ENCODE results near the gene CRAT.

The CRAT gene

DNA sequence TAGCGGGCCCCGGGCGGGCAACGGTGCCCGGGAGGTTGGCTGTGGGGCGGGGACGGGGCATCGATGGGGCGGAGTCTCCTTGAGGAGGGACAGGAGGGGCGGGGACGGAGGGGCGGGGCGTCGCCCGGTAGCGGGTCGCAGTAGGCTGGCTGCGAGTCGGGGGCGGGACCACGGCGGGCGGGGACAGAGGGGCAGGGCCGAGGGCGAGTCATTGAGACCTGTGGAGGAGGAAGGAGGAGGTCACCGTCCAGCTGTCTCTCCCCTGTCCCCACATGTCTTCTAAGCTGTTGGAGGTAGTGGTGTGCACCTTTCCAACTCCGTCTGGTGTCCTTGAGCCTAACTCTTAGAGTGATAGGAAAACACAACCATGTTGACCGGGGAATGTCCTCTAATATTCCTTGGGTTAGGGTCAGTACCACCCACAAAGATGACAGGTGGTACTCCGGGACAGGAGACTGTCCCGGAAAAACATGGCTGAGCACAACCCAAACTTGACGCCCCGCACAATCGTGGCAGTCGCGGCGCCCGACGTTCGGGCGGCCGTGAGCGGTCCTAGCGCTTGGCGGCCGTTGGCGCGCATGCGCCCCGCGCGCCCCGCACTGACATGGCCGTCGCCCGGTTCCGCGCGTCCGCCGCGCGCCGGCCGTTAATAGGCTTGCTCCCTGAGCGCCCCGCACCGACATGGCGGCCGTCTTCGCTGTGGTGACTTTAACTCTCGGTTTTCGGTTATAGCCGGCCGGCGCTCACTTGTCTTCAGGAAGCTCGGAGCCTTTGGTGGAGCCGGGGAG is at the start of gene CRAT, which contains the start of gene PTPA:
CRAT (minus strand) TSS at position 54 of the 788 bp plus-strand sequence. CDS start 284 bp downstream, outside the sequence.
PTPA (plus strand) TSS at position 676 of the 788 bp plus-strand sequence. CDS start 186 bp downstream, outside the sequence.
- peak; percentile 67 for DNase-seq (ENCODE audit: low read depth, low spot score)

DNA sequence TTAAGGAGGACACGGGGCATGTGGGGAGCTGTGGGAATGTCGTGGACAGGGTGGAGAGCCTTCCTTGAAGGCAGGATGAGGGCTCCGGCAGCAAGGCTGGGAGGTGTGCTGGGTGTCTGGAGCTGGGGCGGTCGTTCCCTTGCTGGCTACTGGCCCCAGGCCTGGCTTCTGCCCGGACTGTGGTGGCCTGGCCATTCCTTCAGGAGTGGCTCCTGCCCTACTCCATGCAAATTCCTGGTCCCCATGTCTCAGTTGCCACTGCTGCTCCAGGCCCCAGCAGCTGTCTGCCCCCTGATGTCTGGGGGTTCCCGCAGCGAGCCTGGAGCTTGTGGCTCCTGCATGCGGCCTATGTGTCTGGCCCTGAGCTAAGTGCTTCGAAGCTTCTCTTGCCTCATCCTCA is 45.6 kb upstream of the CRAT start:
- no peak for DNase-seq (ENCODE audit: low read depth, low spot score)

DNA sequence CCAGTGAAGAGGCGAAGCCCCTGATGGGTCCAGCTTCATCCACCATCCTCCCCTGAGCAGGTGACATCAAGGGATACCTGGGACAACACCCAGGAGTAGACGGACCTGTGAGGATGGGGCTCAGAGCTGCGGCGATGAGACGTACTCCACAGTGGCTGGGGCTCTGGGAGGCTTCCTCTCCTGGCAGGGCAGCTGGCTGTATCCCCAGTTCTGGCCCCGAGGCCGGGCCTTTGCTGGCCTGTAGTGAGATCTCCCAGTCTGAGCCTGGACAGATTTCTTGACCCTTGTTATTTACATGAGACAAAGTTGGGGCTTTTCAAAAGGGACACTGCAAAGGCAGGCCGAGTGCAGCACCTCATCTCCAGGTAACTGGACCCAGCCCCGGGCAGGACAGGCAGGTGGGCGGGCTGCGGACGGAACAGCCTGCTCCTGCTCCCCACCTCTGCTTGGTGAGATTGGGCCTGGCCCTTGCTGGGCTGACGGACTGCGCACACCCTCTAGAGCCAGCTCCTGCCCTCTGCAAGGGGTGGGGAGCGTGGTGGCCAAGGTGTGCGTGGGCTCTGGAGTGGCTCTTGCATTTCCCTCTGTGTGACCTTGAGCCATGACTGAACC is 44.4 kb upstream of the CRAT start:
- DNase-seq (ENCODE audit: low read depth, low spot score) = no peak

DNA sequence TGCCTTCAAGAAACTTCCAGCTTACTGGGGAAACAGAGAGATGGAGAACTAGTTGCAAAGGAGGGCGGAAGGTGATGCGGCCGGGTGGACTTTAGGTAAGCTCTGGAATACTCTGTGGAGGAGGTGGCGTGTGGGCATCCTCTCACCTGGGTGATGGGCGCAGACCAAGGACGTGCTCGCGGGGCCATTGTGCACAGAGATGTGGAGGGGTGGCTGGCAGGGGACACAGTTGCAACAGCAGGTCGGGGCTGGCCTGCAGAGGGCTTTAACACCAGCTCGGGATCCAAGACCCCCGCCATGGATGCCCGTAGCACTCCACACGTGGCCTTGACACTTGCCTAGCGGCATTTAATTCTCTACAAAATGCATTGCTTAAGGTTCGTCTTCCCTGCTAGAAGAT is 40.9 kb upstream of the CRAT start:
- no peak for DNase-seq (ENCODE audit: low read depth, low spot score)

DNA sequence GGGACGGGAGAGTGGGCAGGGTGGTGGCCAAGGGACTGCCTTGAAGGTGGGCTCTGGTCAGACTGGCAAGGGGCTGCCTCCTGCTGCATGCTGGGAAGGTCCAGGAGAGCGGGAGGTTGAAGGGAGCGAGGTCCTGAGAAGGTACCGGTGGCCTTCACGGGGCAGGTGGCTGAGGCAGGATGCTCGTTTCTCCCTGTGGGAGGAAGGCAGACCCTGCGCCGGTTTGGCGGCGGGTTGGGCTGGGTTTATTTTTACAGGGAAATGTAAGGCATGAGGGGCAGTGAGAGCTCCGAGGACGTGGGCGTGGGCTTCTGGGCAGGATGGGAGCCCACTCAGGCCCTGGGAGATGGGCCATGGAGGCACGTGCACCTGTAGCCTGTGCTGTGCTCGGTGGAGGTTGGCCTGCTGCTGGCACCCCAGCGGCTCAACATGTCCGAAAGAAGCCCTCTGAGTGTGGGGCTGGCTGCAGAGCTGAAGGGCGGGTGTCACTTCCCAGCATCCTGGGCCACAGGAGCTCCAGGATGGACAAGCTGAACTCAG is 40.1 kb upstream of the CRAT start:
- no peak for DNase-seq (ENCODE audit: low read depth, low spot score)

DNA sequence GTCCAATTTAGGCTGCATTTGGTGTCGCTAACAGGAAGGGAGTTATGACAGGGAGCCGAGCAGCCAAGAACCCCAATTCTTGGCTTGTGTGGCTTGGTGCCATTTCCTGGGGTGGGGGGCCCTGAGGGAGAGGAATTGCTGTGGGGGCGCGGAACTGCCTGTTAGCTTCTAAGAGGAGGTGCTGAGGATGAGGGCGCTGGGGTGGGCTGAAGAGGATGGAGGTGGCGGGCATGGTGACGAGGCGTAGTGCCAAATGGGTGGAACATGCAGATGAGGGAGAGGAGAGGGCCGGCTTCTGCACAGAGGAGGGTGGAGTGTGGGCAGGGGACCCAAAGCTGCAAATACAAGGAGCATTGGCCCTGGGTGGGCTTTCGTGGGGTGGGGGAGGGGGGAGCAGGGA is 39.5 kb upstream of the CRAT start:
- no peak for DNase-seq (ENCODE audit: low read depth, low spot score)

DNA sequence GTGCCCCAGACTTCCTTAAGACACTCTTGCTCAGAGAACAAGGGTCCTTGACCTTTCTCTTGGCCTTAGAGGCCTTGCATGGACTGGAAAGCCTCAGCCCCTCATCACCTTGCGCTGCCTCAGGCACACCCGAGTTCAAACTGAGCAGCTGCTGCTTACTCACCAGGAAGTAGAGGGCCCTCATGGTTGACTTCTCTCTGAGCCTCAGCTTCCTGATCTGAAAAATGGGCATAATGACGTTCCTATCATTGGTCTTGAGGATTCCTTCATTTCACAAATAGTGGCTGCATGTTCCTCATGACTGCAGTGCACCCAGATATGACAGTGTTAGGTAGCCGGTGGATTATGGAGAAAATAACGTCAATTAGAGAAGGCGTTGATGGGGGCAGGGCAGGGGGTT is 38.8 kb upstream of the CRAT start:
- DNase-seq (ENCODE audit: low read depth, low spot score) = no peak

DNA sequence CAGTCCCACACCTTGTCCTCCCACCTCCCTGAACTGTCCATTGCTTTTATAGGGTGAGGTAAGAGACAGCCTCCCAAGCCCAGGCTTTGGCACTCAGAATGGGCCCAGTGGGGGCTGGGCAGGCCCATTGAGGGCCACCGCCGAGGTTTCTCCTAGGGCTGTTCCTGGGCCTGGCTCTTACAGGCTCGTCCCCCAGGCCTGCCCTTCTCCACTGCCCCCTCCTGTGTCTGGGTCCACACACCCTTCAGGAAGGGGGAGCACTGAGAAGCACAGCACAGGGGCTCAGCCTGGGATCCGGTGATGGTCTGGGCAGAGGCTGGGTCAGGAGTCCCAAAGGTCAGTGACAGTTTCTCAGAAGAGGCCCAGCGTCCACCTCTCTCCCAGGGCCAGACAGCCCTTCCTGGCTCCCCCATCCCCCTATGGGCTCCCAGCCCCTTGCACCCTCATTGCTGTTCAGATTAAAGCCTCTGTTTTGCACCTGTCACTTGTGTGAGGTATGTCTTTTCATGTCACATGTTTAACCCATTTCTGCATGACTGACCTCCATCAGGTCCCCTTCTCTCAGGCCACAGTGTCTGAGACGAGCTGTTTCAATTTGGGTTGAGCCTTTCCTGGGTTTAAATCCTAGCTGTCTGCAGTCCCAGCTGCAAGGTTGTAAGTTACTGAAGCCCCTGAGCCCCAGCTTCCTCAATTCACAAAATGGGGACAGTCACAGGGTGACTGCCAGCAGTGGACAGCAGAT is 38.0 kb upstream of the CRAT start:
- DNase-seq (ENCODE audit: low read depth, low spot score) = no peak

DNA sequence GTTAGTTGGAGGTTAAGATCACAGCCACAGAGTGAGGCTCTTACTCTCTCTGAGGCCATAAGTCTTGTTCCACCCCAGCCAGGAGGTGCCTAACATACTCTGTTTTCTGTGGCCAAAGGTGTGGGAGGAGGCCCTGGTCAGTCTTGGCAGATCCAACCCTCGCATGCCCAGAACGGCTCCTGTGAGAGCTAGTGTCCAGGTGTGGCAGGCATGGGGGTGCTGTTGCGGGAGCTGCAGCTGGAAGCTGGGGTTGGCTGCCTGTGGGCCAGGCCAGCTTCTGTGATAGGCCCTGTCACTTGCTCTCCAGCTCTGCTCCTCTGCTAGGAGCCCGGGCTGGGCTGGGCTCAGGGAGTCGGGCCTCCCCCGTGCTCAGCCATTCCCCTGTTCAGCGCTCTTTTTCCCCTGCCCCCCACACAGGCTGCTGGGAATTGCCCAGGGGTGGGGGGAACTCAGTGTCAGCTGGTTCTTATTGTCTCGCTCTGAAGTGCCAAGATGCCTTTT is 35.9 kb upstream of the CRAT start:
- no peak for DNase-seq (ENCODE audit: low read depth, low spot score)

DNA sequence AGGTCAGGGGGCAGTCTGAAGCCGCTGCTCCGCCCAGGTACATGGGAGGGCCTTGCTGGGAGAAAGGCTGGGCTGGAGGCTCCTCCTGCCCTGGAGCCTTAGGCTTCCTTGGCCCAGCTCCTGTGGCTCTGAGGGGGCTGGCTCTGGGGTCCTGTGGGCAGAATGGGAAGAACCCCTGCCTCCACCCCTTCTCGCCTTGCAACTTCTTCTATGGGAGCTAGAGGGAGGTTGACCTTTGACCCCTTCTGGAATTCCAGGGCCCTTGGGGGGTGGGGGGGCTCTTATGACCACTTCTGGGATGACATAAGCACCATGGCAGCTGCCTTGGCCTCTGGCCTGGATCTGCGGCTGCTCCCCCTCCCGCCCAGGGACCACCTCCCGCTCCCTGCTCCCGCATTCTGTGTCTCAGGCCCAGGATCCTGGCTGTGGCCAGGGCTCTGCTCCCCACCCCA is 35.3 kb upstream of the CRAT start:
- peak; percentile 78 for DNase-seq (ENCODE audit: low read depth, low spot score)

DNA sequence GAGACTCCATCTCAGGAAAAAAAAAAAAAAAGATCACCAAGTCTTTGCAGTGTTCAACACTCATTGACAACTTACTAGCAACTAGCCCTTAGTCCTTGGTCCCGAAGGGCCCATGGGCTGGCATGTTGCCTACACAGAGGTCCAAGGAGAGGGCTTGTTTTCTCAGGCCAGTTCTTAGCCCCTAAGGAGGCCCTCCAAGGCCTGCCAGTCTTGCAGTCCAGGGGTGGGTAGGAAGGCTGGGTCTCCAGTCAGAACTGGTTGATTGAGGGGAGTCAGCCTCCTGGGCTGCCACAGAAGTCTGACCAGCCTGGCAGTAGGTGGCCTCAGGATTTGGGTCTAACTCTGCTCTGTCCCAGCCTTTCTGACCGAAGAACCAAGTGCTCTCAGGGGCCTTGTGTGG is 34.7 kb upstream of the CRAT start:
- no peak for DNase-seq (ENCODE audit: low read depth, low spot score)

DNA sequence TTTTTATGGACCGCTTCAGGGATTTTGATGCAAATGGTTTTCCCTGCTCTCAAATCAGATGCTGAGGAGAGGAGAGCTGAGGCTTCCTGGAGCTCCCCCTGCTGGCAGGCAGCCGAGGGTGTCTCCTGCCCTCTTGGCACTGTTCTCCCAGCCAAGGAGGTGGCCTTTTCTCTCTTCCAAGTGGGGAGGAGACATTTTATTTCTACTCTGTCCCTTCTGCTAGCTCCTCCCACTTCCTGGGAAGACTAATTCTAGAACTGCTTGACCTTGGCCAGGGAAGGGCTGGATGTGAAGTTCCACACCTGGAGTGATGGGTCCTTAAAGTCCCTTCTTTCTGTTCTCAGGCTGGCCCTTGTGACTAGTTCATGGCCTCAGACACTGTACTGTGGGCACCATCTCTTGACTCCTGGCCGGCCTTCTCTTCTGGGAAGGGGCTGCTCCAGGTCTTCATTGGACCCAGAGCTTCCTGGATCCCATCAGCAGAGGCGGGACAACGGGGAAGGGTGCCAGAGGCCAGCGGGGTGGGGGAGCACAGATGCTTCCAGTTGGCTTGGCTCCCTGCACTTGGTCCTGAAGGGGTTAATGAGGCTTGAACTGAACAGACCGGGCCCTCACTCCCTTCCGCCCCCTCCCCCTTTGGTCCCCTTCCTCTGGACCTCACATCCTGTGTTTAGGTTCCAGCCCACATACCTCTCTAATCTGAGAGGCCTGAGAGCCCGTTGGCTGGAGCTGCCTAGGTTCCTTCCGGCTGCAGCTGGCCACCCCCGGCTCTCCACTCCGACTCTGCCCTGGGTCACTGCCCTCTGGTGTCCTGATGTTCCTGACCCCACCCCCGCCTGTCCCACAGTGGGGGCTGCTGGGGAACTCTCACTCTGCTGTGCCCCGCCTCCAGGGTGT is 32.7 kb upstream of the CRAT start:
- DNase-seq (ENCODE audit: low read depth, low spot score) = no peak

DNA sequence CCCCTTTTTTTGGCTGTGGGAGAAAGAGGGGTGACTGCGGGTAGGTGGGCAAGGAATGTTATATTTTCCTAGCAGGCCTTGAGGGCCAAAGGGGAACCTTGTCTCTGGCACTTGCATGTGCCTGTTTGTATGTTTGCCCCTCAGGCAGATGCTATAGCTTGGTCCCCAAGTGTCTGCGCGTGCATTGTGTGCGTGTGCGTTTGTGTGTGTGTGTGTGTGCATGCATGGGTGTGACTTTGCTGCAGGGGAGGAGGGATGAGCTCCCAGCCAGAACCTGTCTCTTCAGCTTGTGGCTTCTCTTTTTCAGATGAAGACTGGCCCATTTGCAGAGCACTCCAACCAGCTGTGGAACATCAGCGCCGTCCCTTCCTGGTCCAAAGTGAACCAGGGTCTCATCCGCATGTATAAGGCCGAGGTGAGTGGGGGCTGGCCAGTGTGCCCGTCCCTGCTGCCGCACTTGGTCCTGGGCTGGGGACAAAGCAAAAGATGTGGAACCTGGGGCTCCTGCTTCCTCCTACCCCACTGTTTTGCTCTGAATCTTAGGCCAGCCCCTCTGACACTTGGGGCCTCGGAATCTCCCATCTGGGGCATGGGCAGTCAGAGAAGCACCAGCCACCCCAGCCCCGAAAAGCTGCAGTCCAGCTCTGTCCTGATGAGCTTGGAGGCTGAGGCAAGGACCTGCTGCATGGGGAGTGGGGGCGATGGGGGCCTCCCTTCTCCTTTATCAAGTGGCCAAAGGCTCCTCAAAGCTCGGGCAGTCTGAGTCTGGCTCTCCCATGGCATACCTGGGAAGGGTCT is 31.7 kb upstream of the CRAT start:
- DNase-seq (ENCODE audit: low read depth, low spot score) = no peak

DNA sequence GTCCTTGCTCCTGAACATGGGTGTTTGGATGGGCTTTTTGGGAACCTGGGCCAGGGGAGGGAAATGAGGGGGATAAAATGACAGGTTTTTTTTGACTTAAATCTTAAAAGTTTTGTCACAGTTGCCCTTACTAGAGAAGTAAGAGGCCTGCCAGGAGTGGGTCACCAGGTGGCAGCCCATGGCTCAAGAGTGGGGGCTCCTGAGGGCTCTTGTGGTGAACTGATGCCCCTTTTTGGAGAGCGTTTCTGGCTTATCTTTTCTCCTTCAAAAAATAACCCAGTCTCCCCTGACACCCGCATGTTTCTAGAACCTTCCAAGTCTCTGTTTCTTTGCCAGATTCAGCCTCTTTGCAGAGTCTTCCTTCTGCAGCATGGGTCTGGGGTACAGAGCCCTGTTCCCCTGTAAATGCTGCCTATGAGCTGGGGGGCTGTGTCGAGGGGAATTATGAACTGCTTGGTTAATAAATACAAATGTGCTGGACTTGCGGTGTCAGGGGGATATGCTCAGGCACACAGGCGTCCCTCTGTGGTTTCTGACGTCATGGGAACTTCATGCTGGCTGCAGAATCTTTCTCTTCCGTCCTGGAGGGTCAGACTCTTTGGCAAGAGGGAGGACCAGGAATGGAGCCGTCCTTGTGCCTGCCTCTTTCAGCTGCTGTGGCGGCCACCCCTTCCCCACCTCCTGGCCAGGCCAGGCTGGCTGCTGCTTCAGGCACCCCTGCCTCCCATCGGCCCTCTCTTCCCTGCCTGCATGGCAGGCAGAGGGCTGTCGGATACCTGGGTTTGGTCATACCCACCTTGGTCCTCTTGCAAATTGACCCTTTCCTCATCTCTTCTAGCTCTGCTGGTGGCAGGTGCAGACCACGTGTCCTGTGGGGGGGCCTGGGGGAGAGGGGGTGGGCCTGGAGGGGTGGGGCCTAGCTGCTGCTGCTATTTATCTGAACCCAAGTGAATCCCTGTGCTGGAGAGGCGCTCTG is 30.8 kb upstream of the CRAT start:
- no peak for DNase-seq (ENCODE audit: low read depth, low spot score)

DNA sequence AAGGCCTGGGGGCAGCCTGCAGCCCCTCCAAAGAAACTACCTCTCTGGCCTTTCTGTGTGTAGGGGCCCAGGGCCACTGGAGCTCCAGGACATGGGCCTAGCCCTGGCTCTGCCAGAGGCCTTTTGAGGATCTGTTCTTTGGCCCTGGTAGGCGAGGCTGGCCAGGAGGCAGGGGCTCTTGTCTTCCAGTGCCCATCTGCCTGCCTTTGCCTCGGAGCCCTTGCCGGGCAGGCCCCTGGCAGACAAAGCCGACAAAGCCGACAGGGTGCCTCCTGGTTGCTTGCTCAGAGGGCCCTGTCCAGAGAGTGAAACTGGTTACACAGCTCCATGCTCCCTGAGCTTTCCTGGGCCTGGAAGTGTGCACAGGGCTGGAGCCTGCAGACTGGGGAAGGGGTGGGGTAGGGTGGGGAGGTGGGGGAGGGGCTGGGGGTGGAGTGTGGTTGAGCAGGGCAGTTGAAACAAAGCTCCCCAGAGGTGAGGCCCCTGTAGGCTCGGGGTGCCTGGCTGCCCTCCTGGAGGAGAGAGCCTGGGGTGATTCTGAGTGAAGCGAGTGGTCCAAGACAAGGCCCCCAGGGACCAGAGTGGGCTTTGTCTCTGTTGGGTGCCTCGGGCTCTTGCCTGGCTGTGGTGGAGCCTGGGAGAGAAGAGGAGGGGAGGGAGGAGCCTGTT is 29.9 kb upstream of the CRAT start:
- no peak for DNase-seq (ENCODE audit: low read depth, low spot score)

DNA sequence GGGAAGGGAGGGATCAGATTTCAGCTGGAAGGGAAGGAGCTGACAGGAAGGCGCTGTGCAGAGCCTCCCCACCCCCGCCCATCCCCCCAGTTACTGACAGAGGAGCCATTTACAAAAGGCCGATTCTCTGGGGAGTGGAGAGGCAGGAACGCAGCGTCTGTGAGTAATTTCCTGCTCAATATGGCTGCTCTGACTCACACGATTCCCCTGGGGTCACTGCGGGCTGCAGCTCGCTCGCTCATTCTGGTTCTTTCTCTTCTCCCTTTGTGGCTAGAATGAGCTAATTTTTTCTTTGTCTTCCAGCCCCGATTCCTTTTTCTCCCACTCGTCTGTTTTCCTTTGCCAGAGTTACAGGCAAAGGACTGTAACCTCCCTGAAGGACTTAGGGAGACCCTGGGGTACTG is 29.4 kb upstream of the CRAT start:
- DNase-seq (ENCODE audit: low read depth, low spot score) = peak; percentile 98

DNA sequence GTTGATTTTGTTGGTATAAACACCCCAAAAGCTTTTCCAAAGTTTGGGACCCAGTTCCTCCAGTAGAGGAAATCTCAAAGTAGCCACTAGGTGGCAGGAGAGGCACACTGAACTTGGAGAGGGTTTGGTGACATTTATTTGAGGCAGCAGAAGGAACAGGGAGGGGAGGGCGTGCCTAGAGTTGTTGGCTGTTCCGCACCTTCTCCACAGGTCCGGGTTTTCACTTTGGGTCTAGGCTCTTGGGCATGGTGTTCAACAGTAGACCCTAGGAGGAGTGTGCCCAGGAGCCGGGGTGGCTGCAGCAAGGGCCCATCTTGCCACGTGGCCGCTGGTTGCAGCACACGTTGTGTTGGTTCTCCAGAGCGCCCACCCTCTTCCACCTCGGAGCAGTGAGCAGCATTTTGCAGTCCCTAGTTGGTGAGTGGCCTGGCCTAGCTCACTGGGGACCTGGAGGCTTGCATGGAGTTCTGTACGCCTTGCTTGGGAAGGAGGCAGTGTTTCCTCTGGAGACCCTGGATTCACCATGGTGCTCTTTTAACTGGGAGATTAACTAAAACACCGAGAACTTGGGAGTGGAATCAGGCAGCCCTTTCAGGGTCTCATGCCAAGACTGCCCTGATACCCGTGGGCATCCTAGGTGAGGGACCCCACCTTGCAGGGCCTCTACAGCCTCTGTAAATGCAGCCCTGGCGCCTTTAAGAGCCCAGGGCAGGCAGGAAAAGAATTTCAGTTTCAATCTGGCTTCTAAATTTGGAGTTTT is 28.8 kb upstream of the CRAT start:
- no peak for DNase-seq (ENCODE audit: low read depth, low spot score)
